Epithelial cell of proximal tubule (primary cell): ENCODE results near the gene KIF11. TPM values are rescaled to one million over a fixed set of nuclear protein-coding genes. Genes with fewer than 3 reads are reported as not detected.
A peak's percentile ranks its signal among the peaks of the same experiment; 100 is the strongest.

Experiments
- DNase-seq: peaks from one replicate; pipeline ENCODE4 v3.0.0-alpha.2; 2011; ENCODE audit warnings: low read depth
- H3K4me3 ChIP-seq: 2 replicates; pipeline ENCODE4 v1.5.1; 2011; ENCODE audit warnings: low read depth, mild to moderate bottlenecking, low read length
- CTCF ChIP-seq: conservative IDR thresholded peaks from 2 replicates; pipeline ENCODE4 v1.5.1; 2012; ENCODE audit warnings: low read depth, mild to moderate bottlenecking, low read length
- total RNA-seq: library from RNA; depleted of rRNA; stranded (reverse); fragments of >200 nt; gene quantifications from 2 replicates; pipeline ENCODE4 v1.2.3, GENCODE V29; 2015

Gene KIF11
- total RNA-seq, 1 donor from 2014 or later, result 36.5 TPM

- DNase-seq, result no peak
- peak overlapping the region; percentile 96 for H3K4me3 ChIP-seq
- no peak for TF ChIP-seq CTCF
These were observed 1.3 kb upstream of the KIF11 start for GRCh38 chr10:92591550-92592022.

GRCh38 chr10:92593619-92594588 is 974 bp downstream of the KIF11 start:
- peak overlapping the region; percentile 96 for H3K4me3 ChIP-seq
- DNase-seq, result no peak
- TF ChIP-seq CTCF, result no peak

- no peak for DNase-seq
- H3K4me3 ChIP-seq, result no peak overlapping the region
- TF ChIP-seq CTCF, result no peak
These were observed 2.6 kb downstream of the KIF11 start for GRCh38 chr10:92595505-92595904.

GRCh38 chr10:92598321-92598720 is 5.4 kb downstream of the KIF11 start:
- H3K4me3 ChIP-seq, result no peak overlapping the region
- no peak for TF ChIP-seq CTCF

GRCh38 chr10:92604841-92605240 is 11.9 kb downstream of the KIF11 start:
- no peak for TF ChIP-seq CTCF
- DNase-seq, result no peak
- no peak overlapping the region for H3K4me3 ChIP-seq

More at GRCh38 chr10:92598321-92598720, 5.4 kb downstream of the KIF11 start:
- DNase-seq, result no peak

- TF ChIP-seq CTCF, result no peak
These were observed 22.6 kb downstream of the KIF11 start for GRCh38 chr10:92615515-92615914.

More at GRCh38 chr10:92615515-92615914, 22.6 kb downstream of the KIF11 start:
- H3K4me3 ChIP-seq, result no peak overlapping the region
- DNase-seq, result no peak
